GM18951 (cell line): Measurements from ENCODE around the gene ABCC4.
"Not testable (repeated sequence)": the region's sequence is repeated elsewhere in the genome, so short reads cannot be mapped to it uniquely, and the experiment has no call there.

Experiments used
- POLR2A ChIP-seq: IDR thresholded peaks from 4 replicates; pipeline ENCODE4 v1.6.1; 2011; ENCODE audit warnings: mild to moderate bottlenecking; ENCODE audit not compliant: insufficient read length, insufficient read depth; ENCODE audit errors: extremely low read depth
- in situ Hi-C: fragments of 300-500 bp; cut with MboI; formaldehyde crosslinking; loops from one replicate; pipeline ENCODE4 v1.12.0; 2022; ENCODE audit warnings: low sequenced_read_pairs, mixed read lengths, inconsistent platforms; ENCODE audit not compliant: unreplicated experiment

The ABCC4 gene

GRCh38 chr13:95184317-95184716 lies 116.9 kb downstream of the ABCC4 start:
- in situ Hi-C loops, result no loop called here
- TF ChIP-seq POLR2A, result no peak

- no peak for TF ChIP-seq POLR2A
- in situ Hi-C loops, result no loop called here
Measured at GRCh38 chr13:95182570-95183265, 118.5 kb downstream of the ABCC4 start.

- no peak for TF ChIP-seq POLR2A
- in situ Hi-C loops, result no loop called here
Measured at GRCh38 chr13:95181586-95181985, 119.7 kb downstream of the ABCC4 start.

- TF ChIP-seq POLR2A, result no peak
- in situ Hi-C loops, result no loop called here
Measured at GRCh38 chr13:95180513-95181245, 120.6 kb downstream of the ABCC4 start.

GRCh38 chr13:95176611-95177259 lies 124.5 kb downstream of the ABCC4 start:
- in situ Hi-C loops, result no loop called here

GRCh38 chr13:95174517-95174916 lies 126.7 kb downstream of the ABCC4 start:
- in situ Hi-C loops, result no loop called here
- TF ChIP-seq POLR2A, result no peak

More at GRCh38 chr13:95176611-95177259, 124.5 kb downstream of the ABCC4 start:
- TF ChIP-seq POLR2A, result no peak

- TF ChIP-seq POLR2A, result no peak
- in situ Hi-C loops, result no loop called here
Measured at GRCh38 chr13:95168191-95168590, 133.1 kb downstream of the ABCC4 start.

- in situ Hi-C loops, result not testable (repeated sequence)
Measured at GRCh38 chr13:95167003-95167402, 134.2 kb downstream of the ABCC4 start.

- TF ChIP-seq POLR2A, result no peak
- in situ Hi-C loops, result no loop called here
Measured at GRCh38 chr13:95164830-95165229, 136.4 kb downstream of the ABCC4 start.

GRCh38 chr13:95160112-95160906 lies 140.9 kb downstream of the ABCC4 start:
- in situ Hi-C loops, result no loop called here
- no peak for TF ChIP-seq POLR2A

GRCh38 chr13:95159458-95159857 lies 141.8 kb downstream of the ABCC4 start:
- in situ Hi-C loops, result no loop called here
- TF ChIP-seq POLR2A, result no peak

- no peak for TF ChIP-seq POLR2A
- in situ Hi-C loops, result no loop called here
Measured at GRCh38 chr13:95156208-95156607, 145.0 kb downstream of the ABCC4 start.

- TF ChIP-seq POLR2A, result no peak
- in situ Hi-C loops, result no loop called here
Measured at GRCh38 chr13:95155504-95155903, 145.7 kb downstream of the ABCC4 start.
